GDM1 (cell line): ENCODE results near the gene CACNG4.

Source experiments
- DNase-seq: peaks from one replicate; lab custom pipeline; 2025; lab: John Stamatoyannopoulos, UW

CACNG4 gene

DNA sequence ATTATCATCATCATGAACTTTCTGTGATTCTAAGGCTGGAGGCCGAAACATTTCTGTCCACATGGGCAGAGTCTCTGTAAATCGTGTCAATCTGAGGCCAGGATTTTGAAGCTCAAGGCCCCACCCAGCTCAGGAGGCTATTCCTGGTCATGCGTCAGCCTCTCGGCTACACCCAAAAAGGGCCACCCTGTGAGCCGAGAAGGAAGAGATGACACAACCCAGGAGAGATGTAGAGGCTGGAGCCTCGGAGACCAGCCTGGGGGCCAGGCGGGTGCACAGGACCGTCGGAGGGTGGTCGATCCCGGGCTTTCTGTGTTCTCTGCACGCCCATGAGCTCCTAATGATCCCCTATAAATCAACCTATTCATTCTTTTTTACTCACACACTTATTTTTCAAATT lies 78.8 kb downstream of the CACNG4 start:
- no peak for DNase-seq

DNA sequence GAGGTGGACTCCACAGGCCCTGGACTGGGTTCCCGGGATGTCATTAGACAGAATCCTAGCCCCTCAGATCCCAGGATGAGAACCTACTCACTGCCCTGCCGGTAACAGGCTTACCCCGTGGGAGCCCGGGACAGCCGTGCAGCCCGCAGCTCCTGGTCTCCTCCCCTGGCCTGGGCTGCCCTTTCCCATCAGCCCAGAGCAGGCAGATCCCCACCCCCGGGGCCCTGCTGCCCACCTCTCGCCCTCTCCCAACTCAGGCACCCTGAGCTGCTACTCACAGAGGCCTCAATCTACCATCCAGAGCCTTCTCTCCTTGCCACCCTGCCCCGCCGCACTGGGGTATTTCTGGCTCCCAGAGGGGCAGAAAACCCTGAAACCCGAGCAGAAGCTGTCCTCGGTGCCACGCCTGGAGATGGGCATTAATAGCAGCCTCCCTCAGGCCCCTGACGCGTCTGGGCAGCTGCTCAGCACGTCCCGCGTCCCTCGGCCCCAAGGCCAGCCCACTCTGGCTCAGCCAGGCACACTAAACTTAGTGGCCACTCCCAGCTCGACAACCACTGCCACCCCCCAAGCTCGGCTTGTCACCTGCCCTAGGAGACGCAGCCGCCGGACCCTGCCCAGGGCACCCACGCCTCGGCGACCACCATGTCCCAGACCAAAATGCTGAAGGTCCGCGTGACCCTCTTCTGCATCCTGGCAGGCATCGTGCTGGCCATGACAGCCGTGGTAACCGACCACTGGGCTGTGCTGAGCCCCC lies 79.7 kb downstream of the CACNG4 start, which contains the start of gene CACNG1:
Gene CACNG1, plus strand, starts transcription at position 539 of the 757 bp plus-strand sequence. Its CDS starts 107 bp downstream, at position 646.
- DNase-seq = no peak

DNA sequence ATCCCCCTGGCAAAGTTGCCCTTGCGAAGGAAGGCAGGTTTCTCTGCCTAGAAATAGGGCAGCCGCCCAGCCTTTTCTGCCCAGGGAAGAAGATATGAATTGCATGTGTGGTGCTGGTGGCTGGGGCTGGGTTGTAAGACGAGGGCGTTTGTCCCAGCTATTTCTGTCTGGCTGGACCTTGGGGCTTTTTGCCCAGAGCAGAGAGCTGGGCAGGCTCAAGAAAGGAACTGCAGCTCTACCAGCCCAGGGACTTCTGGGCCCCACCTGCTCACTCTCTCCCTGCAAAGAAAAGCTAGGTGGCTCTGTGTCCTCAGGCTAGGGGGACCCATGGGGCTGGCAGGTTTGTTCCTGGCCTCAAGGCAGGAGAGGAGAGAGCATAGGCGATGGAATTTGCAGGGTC lies 80.4 kb downstream of the CACNG4 start:
- DNase-seq = no peak

DNA sequence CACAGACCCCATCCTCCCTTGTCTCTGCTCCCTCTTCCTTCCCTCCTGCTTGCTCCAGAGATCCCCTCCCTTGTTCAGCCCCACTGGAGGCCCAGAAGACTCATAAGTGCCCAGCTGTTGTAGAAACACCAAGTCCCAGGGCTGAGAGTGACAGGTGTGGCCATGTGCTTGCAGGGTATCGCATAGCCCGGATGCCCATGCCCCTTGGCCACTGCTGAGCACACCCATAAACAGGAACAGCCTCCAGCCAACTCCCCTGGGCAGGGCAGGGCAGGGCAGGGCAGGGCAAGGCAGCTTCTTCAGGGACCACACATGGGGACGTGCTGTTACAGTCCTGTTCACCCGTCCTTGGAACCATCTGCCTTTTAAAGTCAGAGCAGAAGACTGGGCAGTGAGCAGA lies 81.9 kb downstream of the CACNG4 start:
- no peak for DNase-seq

DNA sequence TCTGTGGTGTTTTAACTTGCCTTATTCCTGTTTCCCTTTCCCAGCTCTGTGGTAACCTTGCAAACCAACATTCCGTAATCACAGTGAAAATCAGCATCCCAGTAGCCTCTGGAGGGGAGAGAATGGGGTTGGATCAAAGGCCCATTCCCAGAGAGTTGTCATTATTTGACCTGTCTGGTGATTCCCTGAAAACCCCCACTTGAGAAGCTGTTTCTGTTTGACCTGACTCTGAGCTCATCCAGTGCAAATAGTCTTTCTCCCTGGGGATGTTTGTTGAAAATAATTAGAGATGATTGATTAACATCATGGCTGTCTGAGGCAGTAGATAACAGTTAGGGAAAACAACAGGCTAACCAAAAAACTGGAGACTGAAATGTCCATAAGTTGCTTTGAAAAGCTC lies 82.9 kb downstream of the CACNG4 start:
- DNase-seq = no peak

DNA sequence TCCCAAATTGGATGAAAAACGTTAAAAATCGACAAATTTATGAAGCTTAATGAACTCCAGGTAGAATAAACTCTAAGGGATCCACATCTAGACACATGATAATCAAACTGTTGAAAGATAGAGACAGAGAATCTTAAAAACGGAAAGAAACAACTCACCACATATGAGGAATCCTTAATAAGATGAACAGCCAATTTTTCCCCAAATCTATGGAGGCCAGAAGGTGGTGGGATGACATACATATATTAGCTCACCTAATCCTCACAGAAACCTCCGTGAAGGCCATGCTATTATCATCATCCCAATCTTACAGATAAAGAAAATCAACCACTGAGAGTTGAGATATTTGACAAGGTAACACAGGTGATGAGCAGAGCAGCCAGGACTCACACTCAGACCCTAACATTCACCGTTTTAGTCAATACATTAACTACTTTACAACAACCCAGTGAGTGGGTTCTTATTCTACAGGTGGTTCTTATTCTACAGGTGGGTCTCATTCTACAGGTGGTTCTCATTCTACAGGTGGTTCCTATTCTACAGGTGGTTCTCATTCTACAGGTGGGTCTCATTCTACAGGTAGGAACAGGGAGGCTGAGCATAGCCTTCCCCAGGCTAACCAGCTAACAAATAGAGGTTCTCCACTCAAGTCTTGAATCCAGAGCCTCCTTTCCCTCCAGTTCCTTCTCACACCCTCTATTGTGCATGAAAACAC lies 84.7 kb downstream of the CACNG4 start:
- DNase-seq = no peak

DNA sequence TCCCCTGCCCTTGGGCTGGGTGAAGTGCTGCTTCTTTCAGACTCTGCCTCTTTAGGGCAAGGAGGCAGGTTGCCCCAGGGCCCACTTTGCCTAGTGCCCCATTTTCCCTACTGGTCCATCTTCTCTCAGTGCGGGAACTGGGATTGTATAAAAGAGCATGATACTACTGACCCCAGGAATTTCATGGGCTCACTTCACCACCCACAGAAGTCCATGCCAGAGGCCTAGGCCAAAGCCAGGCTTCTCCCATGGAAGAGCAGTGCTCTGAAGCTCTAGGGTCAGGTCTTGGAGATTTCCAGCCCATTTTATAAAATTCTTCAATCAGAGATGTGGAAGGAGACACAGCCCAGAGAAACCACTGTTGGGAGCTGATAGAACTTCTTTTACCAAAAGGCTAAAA lies 85.6 kb downstream of the CACNG4 start:
- DNase-seq = no peak

DNA sequence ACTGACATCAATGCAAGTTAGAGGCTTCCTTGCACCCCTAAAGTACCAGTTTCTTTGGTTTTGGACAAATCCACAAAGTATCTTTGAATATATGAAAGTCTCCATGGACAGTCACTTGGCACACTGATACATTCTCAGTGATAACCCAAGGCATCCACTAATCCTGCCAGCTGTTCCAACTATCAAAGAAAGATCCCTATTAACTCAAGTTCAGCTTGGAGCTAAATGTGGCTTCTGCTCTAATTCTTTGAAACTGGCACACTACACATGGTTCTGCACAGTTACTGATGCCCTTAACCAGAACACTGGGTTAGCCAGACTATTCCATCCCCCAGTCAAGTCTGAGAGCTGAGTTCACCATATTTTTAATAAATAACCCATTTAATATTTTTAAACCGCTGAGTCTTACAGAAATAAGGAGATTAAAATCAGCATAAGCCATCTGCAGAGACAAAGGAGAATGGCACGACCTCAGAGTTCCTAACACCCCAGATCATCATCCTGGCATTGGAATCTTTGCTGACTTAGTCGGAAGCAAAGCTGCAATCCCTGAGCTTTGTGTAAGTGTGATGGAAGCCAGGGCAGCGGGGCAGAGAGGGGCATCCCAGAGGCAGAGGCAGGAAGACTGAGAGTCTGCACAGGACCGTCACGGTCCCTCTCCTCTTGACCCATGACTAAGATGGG lies 86.1 kb downstream of the CACNG4 start:
- DNase-seq = no peak

DNA sequence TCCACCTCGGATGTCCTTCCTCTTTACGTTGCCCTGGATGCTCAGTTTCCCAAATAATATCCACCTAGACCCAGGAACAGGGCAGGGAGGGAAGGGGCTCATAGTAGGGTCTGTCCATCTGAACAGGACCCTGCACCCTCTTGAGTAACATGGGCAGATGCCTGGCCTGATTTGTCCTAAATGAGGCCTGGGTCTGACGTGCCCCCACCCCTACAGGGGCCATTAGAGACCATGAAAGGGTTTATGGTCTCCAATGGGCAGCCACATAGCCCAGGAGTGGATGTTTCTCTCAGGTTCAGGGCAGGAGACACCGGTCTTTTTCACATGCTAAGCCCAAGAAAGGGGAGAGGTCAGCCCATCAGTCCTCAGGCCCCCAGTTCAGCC lies 86.6 kb downstream of the CACNG4 start:
- no peak for DNase-seq

DNA sequence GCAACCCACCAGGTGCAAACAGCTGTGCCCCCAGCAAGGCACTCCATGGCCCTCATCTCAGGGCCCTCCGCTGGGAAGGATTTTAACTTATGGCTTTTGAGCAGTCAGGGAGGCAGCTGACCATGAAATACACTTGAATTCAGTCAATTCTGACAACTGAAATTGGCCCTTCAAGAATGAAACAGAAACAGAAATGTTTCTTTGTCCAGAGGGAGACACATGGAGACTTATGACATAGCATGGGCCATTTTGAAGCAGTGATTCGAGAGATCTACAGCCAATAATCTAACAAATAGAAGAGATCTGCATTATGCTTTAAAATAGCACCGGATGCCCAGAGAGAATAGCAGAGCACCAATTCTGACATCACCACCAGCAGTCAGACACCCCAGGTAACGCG lies 87.3 kb downstream of the CACNG4 start:
- DNase-seq = no peak

DNA sequence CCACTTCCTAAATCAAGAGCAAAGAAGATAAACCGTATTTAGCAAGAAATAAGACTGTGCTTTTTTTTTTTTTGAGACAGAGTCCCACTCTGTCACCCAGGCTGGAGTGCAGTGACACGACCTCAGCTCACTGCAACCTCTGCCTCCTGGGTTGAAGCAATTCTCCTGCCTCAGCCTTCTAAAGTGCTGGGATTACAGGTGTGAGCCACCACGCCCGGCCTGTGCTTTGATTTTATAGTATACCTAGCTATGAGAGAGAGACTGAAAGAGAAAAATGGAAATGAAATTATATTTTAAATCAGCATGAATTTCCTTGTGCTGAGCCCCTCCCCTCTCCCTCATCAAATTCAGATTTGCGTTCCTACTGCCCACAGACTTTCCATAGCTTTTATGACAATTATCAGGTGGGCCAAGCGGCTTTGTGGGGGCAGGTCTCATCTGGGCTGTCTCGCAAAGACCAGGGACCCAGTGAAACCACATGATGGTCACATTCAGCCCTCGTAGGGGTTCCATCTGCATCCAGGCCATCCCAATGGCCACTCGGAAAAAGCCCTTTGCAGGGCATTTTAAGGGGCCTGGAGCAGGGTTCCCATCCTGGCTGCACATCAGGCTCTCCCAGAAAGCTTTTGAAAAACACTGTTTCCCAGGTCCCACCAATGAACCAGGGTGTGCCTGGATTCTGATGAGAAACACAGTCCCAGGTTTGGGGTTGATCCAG lies 88.4 kb downstream of the CACNG4 start:
- no peak for DNase-seq

DNA sequence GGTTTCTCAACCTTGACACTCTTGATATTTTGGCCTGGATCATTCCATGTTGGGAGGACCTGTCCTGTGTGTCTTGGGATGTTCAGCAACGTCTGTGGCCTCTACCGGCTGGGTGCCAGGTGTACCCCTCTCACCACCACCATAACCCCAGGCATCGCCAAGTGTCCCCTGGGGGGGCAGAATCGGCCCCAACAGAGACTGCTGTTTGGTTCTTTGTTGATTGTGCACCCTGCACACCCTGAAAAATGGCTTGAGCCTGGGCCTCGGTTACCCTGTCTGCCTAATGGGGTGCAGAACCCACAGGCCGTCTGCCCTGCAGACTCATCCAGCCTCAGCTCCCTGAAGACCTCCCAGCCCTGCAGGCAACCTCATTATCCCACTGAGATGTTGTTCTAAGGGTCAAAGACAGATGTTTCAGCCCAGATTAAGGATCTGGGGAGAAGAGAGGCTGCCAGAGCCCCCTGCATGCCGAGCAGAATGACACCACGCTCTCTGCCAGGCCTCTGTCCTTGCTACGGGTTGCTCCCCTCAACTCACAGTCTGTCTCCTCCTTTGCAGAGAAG lies 89.0 kb downstream of the CACNG4 start:
- no peak for DNase-seq

DNA sequence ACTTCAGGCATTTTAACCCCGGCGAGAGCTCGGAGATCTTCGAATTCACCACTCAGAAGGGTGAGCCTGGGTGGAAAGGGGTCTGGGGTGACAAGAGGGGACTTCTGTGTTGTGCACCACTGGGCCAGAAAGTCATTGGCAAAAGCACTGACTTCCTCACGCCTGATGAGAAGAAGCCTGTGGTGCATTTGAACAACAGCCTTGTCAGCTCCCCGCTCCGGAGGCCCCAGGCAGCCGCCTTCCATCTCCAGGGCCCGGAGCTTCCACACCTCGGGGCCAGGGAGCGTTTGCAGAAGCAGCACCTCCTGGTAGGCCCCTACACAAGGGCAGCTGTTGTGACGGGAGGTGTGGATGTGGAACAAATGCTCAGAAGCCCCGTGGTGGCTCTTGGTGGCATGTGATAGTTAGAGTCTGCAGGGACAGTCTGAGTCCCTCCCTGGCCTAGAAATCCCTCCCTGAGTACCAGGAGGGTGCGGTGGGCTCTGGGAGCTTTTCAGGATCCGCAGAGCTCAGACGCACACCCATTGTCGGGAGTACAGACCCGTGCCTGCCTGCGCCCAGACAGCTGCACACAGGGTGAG lies 89.6 kb downstream of the CACNG4 start:
- DNase-seq = no peak

DNA sequence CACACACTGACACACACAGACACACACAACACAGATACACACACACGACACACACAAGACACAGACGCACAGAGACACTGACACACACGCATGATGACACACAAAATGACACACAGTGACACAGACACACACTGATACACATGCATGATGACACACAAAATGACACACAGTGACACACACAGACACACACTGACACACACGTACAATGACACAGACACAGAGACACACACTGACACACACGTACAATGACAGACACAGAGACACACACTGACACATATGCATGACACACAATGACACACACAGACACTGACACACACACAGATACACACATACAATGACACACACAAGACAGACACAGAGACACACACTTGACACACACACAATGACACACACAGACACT lies 90.1 kb downstream of the CACNG4 start:
- no peak for DNase-seq

DNA sequence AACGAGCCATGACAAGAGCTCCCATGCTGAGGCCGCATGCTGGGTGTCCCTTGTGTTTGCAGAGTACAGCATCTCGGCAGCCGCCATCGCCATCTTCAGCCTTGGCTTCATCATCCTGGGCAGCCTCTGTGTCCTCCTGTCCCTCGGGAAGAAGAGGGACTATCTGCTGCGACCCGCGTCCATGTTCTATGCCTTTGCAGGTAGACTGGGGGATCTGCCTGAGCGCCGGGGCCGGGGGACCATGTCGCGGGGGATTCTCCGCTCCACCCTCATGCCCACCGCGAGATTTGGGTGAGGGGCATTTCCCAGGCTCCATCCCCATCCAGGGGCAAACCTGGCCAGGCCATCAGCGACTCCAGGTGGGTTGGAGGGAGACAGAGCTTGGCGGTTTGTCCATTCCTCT lies 90.5 kb downstream of the CACNG4 start:
- DNase-seq = no peak

DNA sequence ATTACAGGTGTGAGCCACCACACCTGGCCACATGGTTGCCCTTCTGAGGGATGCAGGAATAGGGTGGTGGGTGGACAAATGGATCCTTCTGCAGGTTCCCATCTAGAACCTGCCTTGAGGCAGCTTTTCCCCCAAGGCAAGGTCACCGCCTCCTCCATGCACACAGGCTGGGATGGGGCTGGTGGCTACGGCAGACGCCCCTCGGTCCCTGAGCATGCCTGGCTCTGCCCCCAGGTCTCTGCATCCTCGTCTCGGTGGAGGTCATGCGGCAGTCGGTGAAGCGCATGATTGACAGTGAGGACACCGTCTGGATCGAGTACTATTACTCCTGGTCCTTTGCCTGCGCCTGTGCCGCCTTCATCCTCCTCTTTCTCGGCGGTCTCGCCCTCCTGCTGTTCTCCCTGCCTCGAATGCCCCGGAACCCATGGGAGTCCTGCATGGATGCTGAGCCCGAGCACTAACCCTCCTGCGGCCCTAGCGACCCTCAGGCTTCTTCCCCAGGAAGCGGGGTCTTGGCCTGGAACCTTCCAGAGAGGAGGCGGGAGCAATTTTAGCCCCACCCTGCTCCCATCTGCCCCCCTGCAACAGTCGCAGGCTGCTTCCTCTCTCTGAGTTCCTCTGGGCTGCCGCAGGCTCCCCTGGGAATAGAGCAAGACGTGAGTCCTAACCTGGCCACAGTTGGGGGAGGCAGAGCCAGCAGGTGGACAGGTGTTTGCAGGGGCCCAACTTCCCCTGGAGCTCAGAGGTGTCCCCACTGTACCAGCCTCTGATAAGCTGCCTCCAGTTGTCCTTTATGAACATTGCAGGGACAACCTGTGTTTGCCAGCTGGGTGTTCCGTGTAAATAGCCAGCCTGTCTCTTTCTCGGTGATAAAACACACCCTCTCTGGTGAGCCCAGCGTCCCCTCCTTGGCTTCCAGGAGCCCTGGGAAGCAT lies 91.6 kb downstream of the CACNG4 start:
- DNase-seq = no peak

DNA sequence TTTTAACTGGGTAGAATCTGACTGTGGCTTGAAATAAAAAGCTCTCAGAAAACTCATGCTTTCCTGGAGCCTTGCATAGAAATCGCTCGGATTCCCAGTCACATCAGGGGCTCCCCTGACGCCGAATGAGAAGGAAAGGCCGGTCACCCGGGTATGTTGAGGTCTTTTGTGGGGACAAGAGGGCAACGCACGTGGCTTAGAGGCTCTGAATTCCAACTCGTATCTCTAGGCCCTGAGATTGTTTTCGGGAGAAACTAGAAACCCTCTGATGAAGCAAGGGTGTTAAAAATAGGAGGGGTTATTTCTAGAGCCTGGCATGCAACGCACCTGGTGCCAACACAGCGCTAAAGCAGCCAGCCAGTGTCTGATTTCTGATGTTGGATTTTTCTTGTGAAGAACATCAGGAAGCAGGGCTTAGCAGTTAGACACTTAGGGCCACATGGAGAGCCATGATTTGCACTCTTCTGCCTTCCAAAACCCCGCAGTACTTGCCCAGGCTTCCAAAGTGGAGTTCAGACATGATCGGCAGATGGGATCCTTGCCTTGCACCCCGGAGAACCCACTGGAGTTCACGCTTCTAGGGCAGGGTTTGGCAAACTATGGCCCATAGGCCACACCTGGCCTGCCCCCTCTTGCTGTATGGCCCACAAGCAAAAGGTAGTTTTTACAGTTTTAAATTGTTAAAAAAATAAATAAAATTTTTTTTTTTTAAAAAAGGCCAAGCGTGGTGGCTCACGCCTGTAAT lies 92.4 kb downstream of the CACNG4 start:
- DNase-seq = no peak

DNA sequence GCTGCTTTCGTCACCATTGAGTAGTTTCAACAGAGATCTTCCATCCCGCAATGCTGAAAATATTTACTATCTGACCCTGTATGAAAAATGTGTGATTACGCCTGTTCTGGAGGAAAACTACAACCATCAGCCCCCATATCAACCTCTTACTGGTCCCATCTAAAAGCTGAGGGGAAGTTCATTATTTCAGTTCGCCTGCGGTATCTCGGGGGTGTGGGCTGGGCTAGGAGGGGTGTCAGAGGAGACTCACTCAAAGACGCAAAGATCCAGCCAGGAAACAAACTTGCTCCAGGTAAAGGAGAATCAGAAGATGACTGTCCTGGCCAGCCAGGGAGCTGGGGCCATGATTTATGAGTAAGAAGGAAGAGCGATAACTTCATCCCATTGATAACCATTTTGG lies 93.5 kb downstream of the CACNG4 start:
- no peak for DNase-seq

DNA sequence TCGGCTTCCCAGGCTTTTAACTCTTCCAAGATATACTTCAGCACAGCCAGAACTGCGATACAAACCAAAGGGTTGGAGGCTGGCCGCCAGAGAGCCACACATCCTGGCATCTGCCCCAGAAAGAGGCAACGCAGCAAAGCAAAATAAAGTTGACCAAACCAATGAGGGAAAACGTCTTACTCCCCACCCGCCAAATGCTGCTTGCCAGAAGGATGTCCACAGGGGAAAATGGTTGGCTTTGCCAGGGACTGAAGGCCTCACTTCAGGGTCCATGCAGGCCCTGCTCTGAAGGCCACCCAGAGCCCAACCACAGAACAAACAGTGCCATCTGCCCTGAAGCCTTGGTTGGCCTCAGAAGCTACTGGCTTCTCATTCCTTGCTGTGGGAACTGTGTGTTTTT lies 94.9 kb downstream of the CACNG4 start:
- DNase-seq = no peak

DNA sequence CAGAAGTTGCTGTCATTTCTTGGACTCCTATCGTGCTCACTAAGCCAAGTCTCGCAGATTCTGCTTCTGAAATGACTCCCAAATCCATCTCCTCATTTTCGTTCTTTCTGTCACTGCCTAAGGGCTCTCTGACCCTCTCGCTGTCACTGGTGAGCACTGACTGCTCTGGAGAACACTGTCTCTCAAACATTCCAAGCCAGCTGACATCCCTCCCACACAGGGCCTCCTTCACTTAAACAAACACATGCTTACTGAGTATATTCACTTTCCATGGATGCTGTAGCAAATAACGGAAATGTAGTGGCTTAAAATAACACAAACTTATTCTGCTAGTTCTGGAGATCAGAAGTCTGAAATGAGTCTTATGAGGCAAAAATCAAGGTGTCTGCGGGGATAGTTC lies 98.6 kb downstream of the CACNG4 start:
- DNase-seq = no peak
